Neural progenitor cell (in vitro differentiated cells): ENCODE measurements around the gene BAG5.

ENCODE experiments used
- CTCF ChIP-seq: fragments of 200-600 bp; sonication (generic); IDR thresholded peaks from 2 replicates; pipeline ENCODE4 v1.5.1; 2017; ENCODE audit warnings: antibody characterized with exemption, mild to moderate bottlenecking
- EZH2 ChIP-seq: fragments of 200-600 bp; sonication (generic); IDR thresholded peaks from 2 replicates; pipeline ENCODE4 v1.6.1; 2017; ENCODE audit warnings: antibody characterized with exemption, mild to moderate bottlenecking, moderate library complexity
- EZH2phosphoT487 ChIP-seq: fragments of 200-600 bp; sonication (generic); IDR thresholded peaks from 2 replicates; pipeline ENCODE4 v1.6.1; 2017; ENCODE audit warnings: antibody characterized with exemption

- TF ChIP-seq CTCF = no peak
- TF ChIP-seq EZH2 = no peak
- no peak for TF ChIP-seq EZH2phosphoT487
Observed at GRCh38 chr14:103535891-103536565, 26.4 kb downstream of the BAG5 start.
